Vagina (tissue), 2 donors: ENCODE data around the gene SEL1L.

Source experiments
- POLR2AphosphoS5 ChIP-seq, 2 donors: sonication (generic); formaldehyde crosslinking; IDR thresholded peaks; one replicate each; pipeline ENCODE4 v1.9.0; 2017; ENCODE audit warnings: antibody characterized with exemption in 2 of 2, mild to moderate bottlenecking in 2 of 2, low read depth in 1 of 2; ENCODE audit not compliant: insufficient read depth in 1 of 2
- TF ChIP-seq, protein P1 (sequence below), 3 experiments: fragments of 450-650 bp in 2 of 3; fragments of 200-600 bp in 1 of 3; sonication (generic) in 1 of 3; IDR thresholded peaks; one replicate each; pipeline ENCODE4 v1.5.1; 2017 to 2019; ENCODE audit warnings: antibody characterized with exemption in 3 of 3, mild to moderate bottlenecking in 2 of 3, moderate library complexity in 2 of 3

DNA sequence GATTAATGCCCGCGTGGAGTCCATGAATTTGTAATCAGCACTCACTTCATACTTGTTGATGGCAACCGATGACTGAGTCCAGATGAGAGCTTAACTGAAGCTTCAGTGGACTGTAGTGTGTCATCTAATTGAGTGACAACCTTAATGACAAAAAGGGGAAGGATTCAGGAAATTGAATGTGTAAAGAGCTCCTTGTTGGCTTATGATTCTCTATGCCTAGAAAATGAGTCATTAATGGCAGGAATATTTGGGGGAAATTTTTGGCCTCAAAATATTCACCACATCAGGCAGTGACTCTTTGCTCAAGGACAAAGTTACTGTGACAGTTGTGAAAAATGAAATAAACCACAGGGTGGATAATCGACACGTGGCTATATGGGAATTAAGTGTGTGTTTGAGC is 78.3 kb downstream of the SEL1L start:
- TF ChIP-seq POLR2AphosphoS5 (IDR thresholded peaks at IDR 0.05; ENCODE audit: insufficient read depth in 1 of 2, low read depth in 1 of 2), result no peak
- TF ChIP-seq, protein P1, sequence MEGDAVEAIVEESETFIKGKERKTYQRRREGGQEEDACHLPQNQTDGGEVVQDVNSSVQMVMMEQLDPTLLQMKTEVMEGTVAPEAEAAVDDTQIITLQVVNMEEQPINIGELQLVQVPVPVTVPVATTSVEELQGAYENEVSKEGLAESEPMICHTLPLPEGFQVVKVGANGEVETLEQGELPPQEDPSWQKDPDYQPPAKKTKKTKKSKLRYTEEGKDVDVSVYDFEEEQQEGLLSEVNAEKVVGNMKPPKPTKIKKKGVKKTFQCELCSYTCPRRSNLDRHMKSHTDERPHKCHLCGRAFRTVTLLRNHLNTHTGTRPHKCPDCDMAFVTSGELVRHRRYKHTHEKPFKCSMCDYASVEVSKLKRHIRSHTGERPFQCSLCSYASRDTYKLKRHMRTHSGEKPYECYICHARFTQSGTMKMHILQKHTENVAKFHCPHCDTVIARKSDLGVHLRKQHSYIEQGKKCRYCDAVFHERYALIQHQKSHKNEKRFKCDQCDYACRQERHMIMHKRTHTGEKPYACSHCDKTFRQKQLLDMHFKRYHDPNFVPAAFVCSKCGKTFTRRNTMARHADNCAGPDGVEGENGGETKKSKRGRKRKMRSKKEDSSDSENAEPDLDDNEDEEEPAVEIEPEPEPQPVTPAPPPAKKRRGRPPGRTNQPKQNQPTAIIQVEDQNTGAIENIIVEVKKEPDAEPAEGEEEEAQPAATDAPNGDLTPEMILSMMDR (IDR thresholded peaks at IDR 0.05), result no peak
